SK-N-SH treated with all-trans-retinoic acid at 6 μM for 48 hours (cell line): ENCODE data around the gene PIGS.

Source experiments
- ATAC-seq: fragments of 200-7000 bp; cut with Tn5 transposase; 3 replicates; pipeline ENCODE4 v1.9.1; 2020; ENCODE audit warnings: mild to moderate bottlenecking, moderate library complexity
- ARNTL ChIP-seq: fragments of 450-650 bp; formaldehyde crosslinking; IDR thresholded peaks from 2 replicates; pipeline ENCODE4 v1.5.0; 2020; ENCODE audit warnings: low read depth, mild to moderate bottlenecking, moderate library complexity, borderline replicate concordance
- BACH2 ChIP-seq: fragments of 250-450 bp; sonication (Bioruptor Pico); IDR thresholded peaks from 2 replicates; pipeline ENCODE4 v1.9.0; 2021; ENCODE audit warnings: mild to moderate bottlenecking, borderline replicate concordance
- CREB5 ChIP-seq: fragments of 250-450 bp; sonication (Bioruptor Pico); IDR thresholded peaks from 2 replicates; pipeline ENCODE4 v1.5.1; 2020; ENCODE audit warnings: low read depth, mild to moderate bottlenecking, moderate library complexity
- CSDC2 ChIP-seq: fragments of 250-450 bp; sonication (Bioruptor Pico); IDR thresholded peaks from 2 replicates; pipeline ENCODE4 v1.5.0; 2020; ENCODE audit warnings: mild to moderate bottlenecking, moderate library complexity
- ESRRG ChIP-seq: fragments of 250-450 bp; sonication (Bioruptor Pico); IDR thresholded peaks from 2 replicates; pipeline ENCODE4 v1.6.1; 2021; ENCODE audit warnings: mild to moderate bottlenecking
- GLIS3 ChIP-seq: fragments of 250-450 bp; sonication (Bioruptor Pico); IDR thresholded peaks from 2 replicates; pipeline ENCODE4 v1.5.0; 2020; ENCODE audit warnings: mild to moderate bottlenecking, moderate library complexity
- ISL1 ChIP-seq: fragments of 250-450 bp; sonication (Bioruptor Pico); IDR thresholded peaks from 2 replicates; pipeline ENCODE4 v2.1.2; 2022; ENCODE audit warnings: mild to moderate bottlenecking, moderate library complexity
- OSR1 ChIP-seq: fragments of 250-450 bp; sonication (Bioruptor Pico); IDR thresholded peaks from 2 replicates; pipeline ENCODE4 v1.8.0; 2022; ENCODE audit warnings: moderate library complexity, mild to moderate bottlenecking, inconsistent platforms
- PPARA ChIP-seq: fragments of 250-450 bp; sonication (Bioruptor Pico); IDR thresholded peaks from 2 replicates; pipeline ENCODE4 v1.5.0; 2020; ENCODE audit warnings: mild to moderate bottlenecking, borderline replicate concordance
- RARB ChIP-seq: fragments of 250-450 bp; sonication (Bioruptor Pico); IDR thresholded peaks from 2 replicates; pipeline ENCODE4 v1.8.0; 2021; ENCODE audit warnings: mild to moderate bottlenecking, moderate library complexity
- SNAI2 ChIP-seq: fragments of 250-450 bp; sonication (Bioruptor Pico); IDR thresholded peaks from 2 replicates; pipeline ENCODE4 v1.5.0; 2020; ENCODE audit warnings: mild to moderate bottlenecking, moderate library complexity
- TOX ChIP-seq: fragments of 250-450 bp; sonication (Bioruptor Pico); IDR thresholded peaks from 2 replicates; pipeline ENCODE4 v1.8.0; 2021; ENCODE audit warnings: mild to moderate bottlenecking, moderate library complexity, borderline replicate concordance
- ZC3H10 ChIP-seq: fragments of 250-450 bp; sonication (Bioruptor Pico); IDR thresholded peaks from 2 replicates; pipeline ENCODE4 v1.5.1; 2021; ENCODE audit warnings: mild to moderate bottlenecking, moderate library complexity
- ZFP3 ChIP-seq: fragments of 250-450 bp; sonication (Bioruptor Pico); IDR thresholded peaks from 2 replicates; pipeline ENCODE4 v1.5.0; 2020; ENCODE audit warnings: mild to moderate bottlenecking, moderate library complexity
- ZFP30 ChIP-seq: fragments of 450-650 bp; formaldehyde crosslinking; IDR thresholded peaks from 2 replicates; pipeline ENCODE4 v1.5.0; 2022; ENCODE audit warnings: mild to moderate bottlenecking, moderate library complexity
- ZNF565 ChIP-seq: fragments of 450-650 bp; formaldehyde crosslinking; conservative IDR thresholded peaks from 2 replicates; pipeline ENCODE4 v1.5.0; 2020; ENCODE audit warnings: low read depth, mild to moderate bottlenecking, moderate library complexity
- TF ChIP-seq, protein P1 (sequence below): fragments of 250-450 bp; sonication (Bioruptor Pico); IDR thresholded peaks from 2 replicates; pipeline ENCODE4 v1.5.1; 2021; ENCODE audit warnings: mild to moderate bottlenecking, moderate library complexity
- TF ChIP-seq, protein P2 (sequence below): fragments of 250-450 bp; sonication (Bioruptor Pico); IDR thresholded peaks from 2 replicates; pipeline ENCODE4 v1.8.0; 2021; ENCODE audit warnings: low read depth, mild to moderate bottlenecking, moderate library complexity, borderline replicate concordance
- TF ChIP-seq, protein P3 (sequence below): fragments of 250-450 bp; sonication (Bioruptor Pico); IDR thresholded peaks from 2 replicates; pipeline ENCODE4 v1.5.0; 2020; ENCODE audit warnings: mild to moderate bottlenecking, moderate library complexity

The PIGS gene

GRCh38 chr17:28547096-28547622 is 24.2 kb downstream of the PIGS start:
- no peak for ATAC-seq
- TF ChIP-seq ZC3H10 (CRISPR knock-in tag) (no peak), OSR1 (CRISPR knock-in tag) (no peak), BACH2 (no peak), ZFP30 (no peak), ZNF565 (no peak), ZFP3 (CRISPR knock-in tag) (no peak), CSDC2 (CRISPR knock-in tag) (no peak), CREB5 (CRISPR knock-in tag) (no peak), ARNTL (CRISPR knock-in tag) (no peak), RARB (CRISPR knock-in tag) (no peak), GLIS3 (CRISPR knock-in tag) (no peak), PPARA (CRISPR knock-in tag) (no peak)
- TF ChIP-seq, protein P1, sequence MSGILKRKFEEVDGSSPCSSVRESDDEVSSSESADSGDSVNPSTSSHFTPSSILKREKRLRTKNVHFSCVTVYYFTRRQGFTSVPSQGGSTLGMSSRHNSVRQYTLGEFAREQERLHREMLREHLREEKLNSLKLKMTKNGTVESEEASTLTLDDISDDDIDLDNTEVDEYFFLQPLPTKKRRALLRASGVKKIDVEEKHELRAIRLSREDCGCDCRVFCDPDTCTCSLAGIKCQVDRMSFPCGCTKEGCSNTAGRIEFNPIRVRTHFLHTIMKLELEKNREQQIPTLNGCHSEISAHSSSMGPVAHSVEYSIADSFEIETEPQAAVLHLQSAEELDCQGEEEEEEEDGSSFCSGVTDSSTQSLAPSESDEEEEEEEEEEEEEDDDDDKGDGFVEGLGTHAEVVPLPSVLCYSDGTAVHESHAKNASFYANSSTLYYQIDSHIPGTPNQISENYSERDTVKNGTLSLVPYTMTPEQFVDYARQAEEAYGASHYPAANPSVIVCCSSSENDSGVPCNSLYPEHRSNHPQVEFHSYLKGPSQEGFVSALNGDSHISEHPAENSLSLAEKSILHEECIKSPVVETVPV (CRISPR knock-in tag): no peak
- TF ChIP-seq, protein P2, sequence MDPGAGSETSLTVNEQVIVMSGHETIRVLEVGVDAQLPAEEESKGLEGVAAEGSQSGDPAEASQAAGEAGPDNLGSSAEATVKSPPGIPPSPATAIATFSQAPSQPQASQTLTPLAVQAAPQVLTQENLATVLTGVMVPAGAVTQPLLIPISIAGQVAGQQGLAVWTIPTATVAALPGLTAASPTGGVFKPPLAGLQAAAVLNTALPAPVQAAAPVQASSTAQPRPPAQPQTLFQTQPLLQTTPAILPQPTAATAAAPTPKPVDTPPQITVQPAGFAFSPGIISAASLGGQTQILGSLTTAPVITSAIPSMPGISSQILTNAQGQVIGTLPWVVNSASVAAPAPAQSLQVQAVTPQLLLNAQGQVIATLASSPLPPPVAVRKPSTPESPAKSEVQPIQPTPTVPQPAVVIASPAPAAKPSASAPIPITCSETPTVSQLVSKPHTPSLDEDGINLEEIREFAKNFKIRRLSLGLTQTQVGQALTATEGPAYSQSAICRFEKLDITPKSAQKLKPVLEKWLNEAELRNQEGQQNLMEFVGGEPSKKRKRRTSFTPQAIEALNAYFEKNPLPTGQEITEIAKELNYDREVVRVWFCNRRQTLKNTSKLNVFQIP (CRISPR knock-in tag): no peak
- TF ChIP-seq, protein P3, sequence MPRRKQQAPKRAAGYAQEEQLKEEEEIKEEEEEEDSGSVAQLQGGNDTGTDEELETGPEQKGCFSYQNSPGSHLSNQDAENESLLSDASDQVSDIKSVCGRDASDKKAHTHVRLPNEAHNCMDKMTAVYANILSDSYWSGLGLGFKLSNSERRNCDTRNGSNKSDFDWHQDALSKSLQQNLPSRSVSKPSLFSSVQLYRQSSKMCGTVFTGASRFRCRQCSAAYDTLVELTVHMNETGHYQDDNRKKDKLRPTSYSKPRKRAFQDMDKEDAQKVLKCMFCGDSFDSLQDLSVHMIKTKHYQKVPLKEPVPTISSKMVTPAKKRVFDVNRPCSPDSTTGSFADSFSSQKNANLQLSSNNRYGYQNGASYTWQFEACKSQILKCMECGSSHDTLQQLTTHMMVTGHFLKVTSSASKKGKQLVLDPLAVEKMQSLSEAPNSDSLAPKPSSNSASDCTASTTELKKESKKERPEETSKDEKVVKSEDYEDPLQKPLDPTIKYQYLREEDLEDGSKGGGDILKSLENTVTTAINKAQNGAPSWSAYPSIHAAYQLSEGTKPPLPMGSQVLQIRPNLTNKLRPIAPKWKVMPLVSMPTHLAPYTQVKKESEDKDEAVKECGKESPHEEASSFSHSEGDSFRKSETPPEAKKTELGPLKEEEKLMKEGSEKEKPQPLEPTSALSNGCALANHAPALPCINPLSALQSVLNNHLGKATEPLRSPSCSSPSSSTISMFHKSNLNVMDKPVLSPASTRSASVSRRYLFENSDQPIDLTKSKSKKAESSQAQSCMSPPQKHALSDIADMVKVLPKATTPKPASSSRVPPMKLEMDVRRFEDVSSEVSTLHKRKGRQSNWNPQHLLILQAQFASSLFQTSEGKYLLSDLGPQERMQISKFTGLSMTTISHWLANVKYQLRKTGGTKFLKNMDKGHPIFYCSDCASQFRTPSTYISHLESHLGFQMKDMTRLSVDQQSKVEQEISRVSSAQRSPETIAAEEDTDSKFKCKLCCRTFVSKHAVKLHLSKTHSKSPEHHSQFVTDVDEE (CRISPR knock-in tag): no peak
- TF ChIP-seq, all 23 proteins: peak for 0

GRCh38 chr17:28545787-28546415 is 25.4 kb downstream of the PIGS start:
- no peak for ATAC-seq
- no peak for TF ChIP-seq ESRRG
- no peak for TF ChIP-seq TOX (CRISPR knock-in tag)
- TF ChIP-seq, protein P1 (CRISPR knock-in tag): no peak
- TF ChIP-seq SNAI2: no peak
- TF ChIP-seq, protein P3 (CRISPR knock-in tag): no peak
- TF ChIP-seq GLIS3 (CRISPR knock-in tag): no peak
- no peak for TF ChIP-seq ISL1
- no peak for TF ChIP-seq PPARA (CRISPR knock-in tag)
